ENCODE results near the gene EDDM3A. TPM values are rescaled to one million over a fixed set of nuclear protein-coding genes. Genes with fewer than 3 reads are reported as not detected.

Gene EDDM3A
- total and polyA plus RNA-seq, 2 of the 4 experiments (the other 2 are of a cell fraction), result not detected

DNA sequence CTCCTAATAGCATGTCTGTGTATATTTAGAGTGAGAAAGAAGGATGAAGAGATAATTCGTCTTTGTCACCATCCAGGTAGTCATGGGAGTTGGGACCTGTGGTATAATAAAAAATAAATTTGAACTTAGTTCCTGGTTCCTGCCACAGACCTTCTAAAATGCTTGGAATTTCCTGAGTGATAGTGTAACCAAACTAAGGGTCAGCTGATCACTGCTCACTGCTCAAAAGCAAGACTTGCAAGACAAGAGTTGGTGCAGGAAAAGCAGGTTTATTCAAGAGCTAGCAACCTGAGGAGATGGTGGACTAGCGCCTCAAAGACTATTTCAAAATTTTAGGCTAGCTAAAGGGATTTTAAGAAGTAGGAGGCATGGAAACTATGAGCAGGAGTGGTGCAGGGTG lies 38.1 kb upstream of the EDDM3A start:
- intact Hi-C loops (cut with micrococcal nuclease) (no loop called here), dilution Hi-C loops (cut with HindIII; ENCODE audit: low sequenced_read_pairs, unreplicated experiment) (no loop called here), in situ Hi-C loops (cut with MboI; ENCODE audit: low sequenced_read_pairs) (no loop called here)
- Histone ChIP-seq H4K20me1 (ENCODE audit: insufficient read depth, low read length) (no peaks in the 10 kb centered on the region), H3K9me1 (ENCODE audit: insufficient read depth, low read length) (no peaks in the 10 kb centered on the region), H3K4ac (ENCODE audit: low read depth, low read length) (no peak overlapping the region), H3K18ac (ENCODE audit: low read depth, low read length) (no peak overlapping the region), H3K14ac (replicated peaks; ENCODE audit: low read depth, low read length) (no peak overlapping the region), H4K91ac (ENCODE audit: insufficient read depth, low read depth, low read length) (no peak overlapping the region), H3K9ac (ENCODE audit: low read depth, low read length) (no peak overlapping the region), H3K27ac (ENCODE audit: insufficient read depth, low read length) (no peak overlapping the region), H2AK5ac (ENCODE audit: low read depth, low read length) (no peak overlapping the region), H4K8ac (ENCODE audit: low read depth in 2 of 2, low read length in 2 of 2) (no peak overlapping the region), H2BK20ac (ENCODE audit: low read depth, low read length) (no peak overlapping the region), H3K56ac (ENCODE audit: extremely low read depth, insufficient read depth, low read length) (no peak overlapping the region), H3K4me2 (ENCODE audit: low read depth, low read length) (no peak overlapping the region), H2BK15ac (ENCODE audit: low read depth, low read length) (no peak overlapping the region), H3K27me3 (ENCODE audit: control insufficient read depth, insufficient read depth, low read length) (no peaks in the 10 kb centered on the region; the same call in 1 of the 2 replicates), H2AFZ (replicated peaks; ENCODE audit: low read length, poor library complexity) (no peak overlapping the region), H2BK5ac (ENCODE audit: low read depth, low read length, poor library complexity, severe bottlenecking) (no peak overlapping the region), H3K36me3 (ENCODE audit: control insufficient read depth, insufficient read depth, low read length) (no peaks in the 10 kb centered on the region), H3K4me3 (ENCODE audit: insufficient read depth, low read depth, low read length) (no peak overlapping the region), H3K9me3 (ENCODE audit: control insufficient read depth, insufficient read depth, low read length) (no peaks in the 10 kb centered on the region), H3K23ac (ENCODE audit: low read depth, low read length) (no peak overlapping the region), H4K5ac (ENCODE audit: low read depth, low read length) (no peak overlapping the region), H2BK120ac (ENCODE audit: low read depth, low read length) (no peak overlapping the region), H3K4me1 (ENCODE audit: control insufficient read depth, insufficient read depth, low read length) (no peaks in the 10 kb centered on the region; the same call in 1 of the 2 replicates), H3K79me1 (ENCODE audit: low read depth in 1 of 2, low read length in 2 of 2) (no peaks in the 10 kb centered on the region), H2AK9ac (replicated peaks; ENCODE audit: low read depth, low read length, poor library complexity) (no peak overlapping the region)
- no TSS peak for BruUV-seq (replicated peaks)
- ChIA-PET CTCF (no interaction called here), POLR2A (ENCODE audit: unreplicated experiment) (no interaction called here)
- TF ChIP-seq FOS (IDR thresholded peaks at IDR 0.05; ENCODE audit: low read depth, low read length) (no peak), NFE2L2 (IDR thresholded peaks at IDR 0.05; ENCODE audit: low read depth, low read length) (no peak), MAZ (IDR thresholded peaks at IDR 0.05; ENCODE audit: borderline replicate concordance, low read depth, low read length) (no peak), CEBPB (IDR thresholded peaks at IDR 0.05; ENCODE audit: low read depth, low read length) (no peak), RCOR1 (IDR thresholded peaks at IDR 0.05; ENCODE audit: insufficient replicate concordance, low read length) (no peak), BHLHE40 (IDR thresholded peaks at IDR 0.05; ENCODE audit: low read depth, low read length) (no peak), SMC3 (IDR thresholded peaks at IDR 0.05; ENCODE audit: low read depth, low read length) (no peak), MAFK (IDR thresholded peaks at IDR 0.05; ENCODE audit: low read depth, low read length) (no peak), POLR2A (IDR thresholded peaks at IDR 0.05; ENCODE audit: low read depth, low read length) (no peak), RAD21 (IDR thresholded peaks at IDR 0.05; ENCODE audit: low read length) (no peak), MXI1 (IDR thresholded peaks at IDR 0.05; ENCODE audit: borderline replicate concordance, low read depth, low read length) (no peak), CHD1 (IDR thresholded peaks at IDR 0.05; ENCODE audit: low read depth, low read length) (no peak), RFX5 (IDR thresholded peaks at IDR 0.05; ENCODE audit: low read depth, low read length) (no peak)
- TF ChIP-seq, protein P1, sequence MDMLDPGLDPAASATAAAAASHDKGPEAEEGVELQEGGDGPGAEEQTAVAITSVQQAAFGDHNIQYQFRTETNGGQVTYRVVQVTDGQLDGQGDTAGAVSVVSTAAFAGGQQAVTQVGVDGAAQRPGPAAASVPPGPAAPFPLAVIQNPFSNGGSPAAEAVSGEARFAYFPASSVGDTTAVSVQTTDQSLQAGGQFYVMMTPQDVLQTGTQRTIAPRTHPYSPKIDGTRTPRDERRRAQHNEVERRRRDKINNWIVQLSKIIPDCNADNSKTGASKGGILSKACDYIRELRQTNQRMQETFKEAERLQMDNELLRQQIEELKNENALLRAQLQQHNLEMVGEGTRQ (IDR thresholded peaks at IDR 0.05; ENCODE audit: low read depth, low read length), result no peak
- TF ChIP-seq, protein P2, sequence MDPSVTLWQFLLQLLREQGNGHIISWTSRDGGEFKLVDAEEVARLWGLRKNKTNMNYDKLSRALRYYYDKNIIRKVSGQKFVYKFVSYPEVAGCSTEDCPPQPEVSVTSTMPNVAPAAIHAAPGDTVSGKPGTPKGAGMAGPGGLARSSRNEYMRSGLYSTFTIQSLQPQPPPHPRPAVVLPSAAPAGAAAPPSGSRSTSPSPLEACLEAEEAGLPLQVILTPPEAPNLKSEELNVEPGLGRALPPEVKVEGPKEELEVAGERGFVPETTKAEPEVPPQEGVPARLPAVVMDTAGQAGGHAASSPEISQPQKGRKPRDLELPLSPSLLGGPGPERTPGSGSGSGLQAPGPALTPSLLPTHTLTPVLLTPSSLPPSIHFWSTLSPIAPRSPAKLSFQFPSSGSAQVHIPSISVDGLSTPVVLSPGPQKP (IDR thresholded peaks at IDR 0.05; ENCODE audit: borderline replicate concordance, low read depth, low read length), result no peak
- TF ChIP-seq, protein P3, sequence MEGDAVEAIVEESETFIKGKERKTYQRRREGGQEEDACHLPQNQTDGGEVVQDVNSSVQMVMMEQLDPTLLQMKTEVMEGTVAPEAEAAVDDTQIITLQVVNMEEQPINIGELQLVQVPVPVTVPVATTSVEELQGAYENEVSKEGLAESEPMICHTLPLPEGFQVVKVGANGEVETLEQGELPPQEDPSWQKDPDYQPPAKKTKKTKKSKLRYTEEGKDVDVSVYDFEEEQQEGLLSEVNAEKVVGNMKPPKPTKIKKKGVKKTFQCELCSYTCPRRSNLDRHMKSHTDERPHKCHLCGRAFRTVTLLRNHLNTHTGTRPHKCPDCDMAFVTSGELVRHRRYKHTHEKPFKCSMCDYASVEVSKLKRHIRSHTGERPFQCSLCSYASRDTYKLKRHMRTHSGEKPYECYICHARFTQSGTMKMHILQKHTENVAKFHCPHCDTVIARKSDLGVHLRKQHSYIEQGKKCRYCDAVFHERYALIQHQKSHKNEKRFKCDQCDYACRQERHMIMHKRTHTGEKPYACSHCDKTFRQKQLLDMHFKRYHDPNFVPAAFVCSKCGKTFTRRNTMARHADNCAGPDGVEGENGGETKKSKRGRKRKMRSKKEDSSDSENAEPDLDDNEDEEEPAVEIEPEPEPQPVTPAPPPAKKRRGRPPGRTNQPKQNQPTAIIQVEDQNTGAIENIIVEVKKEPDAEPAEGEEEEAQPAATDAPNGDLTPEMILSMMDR (conservative IDR thresholded peaks at IDR 0.05; ENCODE audit: low read depth, low read length), result no peak
- ATAC-seq (ENCODE audit: low read depth), result no peak
- DNase-seq, result no peak
- WGBS, 2 experiments (ENCODE audit: extremely low coverage in 2 of 2, insufficient read length in 1 of 2), result no CpG with 5 or more reads among the region's 2 CpGs

Data from IMR-90 (cell line).